UCSD-AML1 (cell line): Measurements from ENCODE around the gene GNG11.
"Not testable (repeated sequence)": the region's sequence is repeated elsewhere in the genome, so short reads cannot be mapped to it uniquely, and the experiment has no call there.

ENCODE experiments used
- DNase-seq: peaks from one replicate; lab custom pipeline; 2025; ENCODE audit not compliant: unreplicated experiment; lab: John Stamatoyannopoulos, UW

Gene GNG11

DNA sequence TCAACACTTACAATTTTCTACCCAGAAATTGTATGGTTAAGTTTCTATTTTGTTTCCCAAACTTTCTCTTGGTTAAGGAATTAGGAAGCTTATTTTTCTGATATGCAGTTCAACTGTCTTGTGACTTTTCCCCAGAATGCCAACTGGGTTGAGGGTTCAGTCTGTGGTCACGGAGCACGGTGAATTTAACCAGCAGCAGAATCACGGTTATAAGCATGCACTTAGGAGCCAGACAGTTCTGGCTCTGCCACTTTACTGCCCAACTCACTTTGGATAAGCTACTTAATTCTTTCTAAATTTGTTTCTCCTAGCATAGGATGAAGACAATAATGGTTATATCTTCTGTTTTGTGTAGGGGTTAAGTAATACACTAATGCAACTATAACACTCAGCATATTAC, 10.3 kb upstream of the GNG11 start:
- not testable (repeated sequence) for DNase-seq

DNA sequence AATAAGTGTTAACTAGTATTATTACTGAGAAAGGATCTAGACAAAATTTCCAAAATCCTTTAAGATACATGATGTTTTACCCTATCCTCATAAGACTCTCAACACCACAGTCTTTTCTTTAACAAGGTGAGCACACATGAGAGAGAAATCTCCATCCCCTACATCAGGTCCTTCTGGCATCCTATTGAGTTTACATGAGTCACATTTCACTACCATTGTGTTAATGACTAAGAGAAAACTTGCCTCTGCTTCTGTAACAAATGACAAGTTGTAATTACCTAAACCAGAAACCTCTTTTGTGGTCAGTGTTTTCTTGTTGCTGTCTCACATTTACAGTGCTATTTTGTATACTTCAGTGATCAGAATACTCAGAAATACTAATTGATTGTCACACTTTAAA, 9.9 kb upstream of the GNG11 start:
- DNase-seq: not testable (repeated sequence)

DNA sequence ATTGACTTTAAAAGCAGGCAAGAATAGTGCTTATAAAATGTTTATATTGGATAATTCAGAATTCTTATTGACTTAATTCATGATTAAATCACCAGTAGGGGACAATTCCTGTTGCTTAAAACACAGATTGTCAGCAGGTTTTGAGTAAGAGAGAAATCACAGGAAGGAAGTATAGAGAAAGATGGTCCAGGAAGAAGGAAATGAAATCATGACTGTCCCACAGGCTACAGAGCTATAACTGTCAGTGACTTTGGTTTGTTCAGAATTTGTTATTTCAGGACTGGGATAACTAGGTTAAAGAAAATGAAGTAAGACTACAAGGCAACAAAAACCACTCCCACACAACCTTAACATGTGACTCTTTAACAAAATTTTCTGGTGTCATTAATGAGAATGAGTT, 8.3 kb upstream of the GNG11 start:
- no peak for DNase-seq

DNA sequence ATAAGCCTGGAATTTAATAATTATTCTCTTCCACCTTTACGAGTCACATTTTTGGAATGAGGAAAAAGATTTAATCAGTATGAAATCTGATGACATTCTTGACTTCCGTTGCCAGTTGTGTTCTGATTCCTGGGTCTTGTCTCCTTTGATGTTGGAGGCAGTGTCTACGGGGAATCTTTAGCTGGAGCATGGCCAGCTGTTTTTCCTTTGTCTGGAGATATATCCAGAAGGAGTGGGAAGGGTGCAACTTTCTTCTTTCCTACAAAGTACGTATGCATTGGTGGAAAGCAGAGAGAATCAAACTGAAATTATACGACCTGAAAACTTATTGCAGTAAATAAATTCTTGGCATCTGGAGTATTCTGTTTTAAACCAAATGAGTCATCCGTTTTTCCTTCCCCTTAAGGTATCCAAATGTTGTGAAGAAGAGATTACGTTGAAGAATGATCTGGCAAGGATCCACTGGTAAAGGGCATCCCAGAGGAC, 6.9 kb upstream of the GNG11 start:
- no peak for DNase-seq

DNA sequence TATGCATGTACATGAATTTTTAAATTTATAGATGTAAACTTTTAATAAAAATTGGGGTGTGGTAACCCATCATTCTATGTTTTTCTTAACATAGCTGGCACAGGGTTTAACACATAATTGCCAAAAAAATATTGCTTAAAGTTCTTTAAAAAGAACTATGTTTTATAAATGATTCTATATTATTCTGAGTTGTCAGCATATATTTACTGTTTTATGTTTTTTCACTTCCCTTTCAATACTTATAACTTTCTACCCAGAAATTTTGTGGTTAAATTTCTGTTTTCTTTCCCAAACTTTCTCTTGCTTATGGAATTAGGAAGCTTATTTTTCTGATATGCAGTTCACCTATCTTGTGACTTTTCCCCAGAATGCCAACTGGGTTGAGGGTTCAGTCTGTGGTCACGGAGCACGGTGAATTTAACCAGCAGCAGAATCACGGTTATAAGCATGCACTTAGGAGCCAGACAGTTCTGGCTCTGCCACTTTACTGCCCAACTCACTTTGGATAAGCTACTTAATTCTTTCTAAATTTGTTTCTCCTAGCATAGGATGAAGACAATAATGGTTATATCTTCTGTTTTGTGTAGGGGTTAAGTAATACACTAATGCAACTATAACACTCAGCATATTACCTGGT, 6.2 kb upstream of the GNG11 start:
- DNase-seq: not testable (repeated sequence)

DNA sequence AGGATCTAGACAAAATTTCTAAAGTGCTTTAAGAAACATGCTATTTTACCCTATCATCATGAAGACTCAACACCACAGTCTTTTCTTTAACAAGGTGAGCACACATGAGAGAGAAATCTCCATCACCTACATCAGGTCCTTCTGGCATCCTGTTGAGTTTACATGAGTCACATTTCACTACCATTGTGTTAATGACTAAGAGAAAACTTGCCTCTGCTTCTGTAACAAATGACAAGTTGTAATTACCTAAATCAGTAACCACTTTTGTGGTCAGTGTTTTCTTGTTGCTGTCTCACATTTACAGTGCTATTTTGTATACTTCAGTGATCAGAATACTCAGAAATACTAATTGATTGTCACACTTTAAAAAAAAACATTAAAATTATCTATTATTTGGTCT, 5.6 kb upstream of the GNG11 start:
- DNase-seq: not testable (repeated sequence)

DNA sequence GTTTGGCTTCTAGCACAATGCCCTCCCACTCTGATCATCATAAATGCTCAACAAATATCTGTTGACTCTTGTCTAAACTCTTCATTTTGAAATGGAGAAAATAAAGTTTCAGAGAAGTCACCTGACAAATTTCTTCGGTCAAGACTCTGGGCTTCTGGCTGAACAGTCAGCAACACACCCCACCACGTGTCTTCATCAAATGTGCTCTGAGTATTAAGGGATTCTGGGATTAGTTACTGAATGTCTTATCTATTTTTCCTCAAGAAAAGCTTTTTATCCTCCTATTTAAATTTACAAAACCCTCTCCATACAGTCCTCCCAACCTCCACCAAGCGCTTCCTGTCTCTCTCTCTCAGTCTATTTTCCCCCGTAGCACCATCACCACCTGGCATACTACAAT, 5.2 kb upstream of the GNG11 start:
- not testable (repeated sequence) for DNase-seq

DNA sequence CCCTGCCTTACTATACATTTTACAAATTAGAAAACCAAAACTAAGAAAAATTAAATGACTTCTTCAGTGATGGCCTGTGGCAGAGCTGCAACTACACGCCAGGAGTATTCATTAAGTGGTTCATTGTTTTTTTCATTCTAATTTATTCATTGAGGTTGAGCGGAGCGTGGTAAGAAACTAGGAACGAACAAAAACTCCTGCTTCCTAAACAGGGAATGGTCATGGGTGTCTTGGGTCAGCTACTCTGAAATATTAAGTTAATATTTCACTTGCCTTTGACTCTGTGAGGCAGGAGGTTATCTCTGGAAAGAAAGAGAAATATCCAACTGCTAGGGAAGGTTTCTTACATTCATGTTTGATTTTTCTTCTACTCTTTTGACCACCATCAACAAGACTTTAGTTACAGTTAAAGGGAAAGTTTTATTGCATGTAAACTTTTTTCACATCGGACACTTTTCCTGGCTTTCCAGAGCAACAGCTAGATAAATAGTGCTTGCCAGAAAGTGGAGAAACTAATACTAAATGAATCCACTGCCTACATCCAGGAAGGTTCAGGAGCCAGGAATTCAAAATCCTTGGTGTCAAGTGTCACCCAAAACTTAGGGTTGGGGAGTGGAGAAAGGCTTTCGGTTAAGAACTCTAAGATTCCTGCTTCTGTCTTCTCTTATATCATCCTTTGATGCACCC, 896 bp upstream of the GNG11 start:
- DNase-seq: no peak

DNA sequence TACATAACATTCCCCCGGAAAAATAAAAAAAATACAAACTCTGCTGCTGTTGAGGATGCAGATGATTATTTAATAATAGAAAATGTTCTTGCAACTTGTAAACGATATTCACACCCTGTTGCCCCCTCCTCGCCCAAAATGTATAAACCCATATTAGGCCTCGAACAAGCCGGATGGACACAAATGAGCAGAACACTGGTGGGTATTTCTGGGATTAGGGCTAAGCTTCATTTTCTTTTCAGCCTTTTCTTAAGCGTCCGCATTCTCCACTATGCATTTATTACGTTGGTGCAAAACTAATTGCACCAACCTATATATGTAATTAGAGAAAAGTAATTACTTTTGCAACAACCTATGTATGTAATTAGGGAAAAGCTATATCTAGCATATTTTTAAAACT, 349 bp upstream of the GNG11 start:
- DNase-seq: no peak

DNA sequence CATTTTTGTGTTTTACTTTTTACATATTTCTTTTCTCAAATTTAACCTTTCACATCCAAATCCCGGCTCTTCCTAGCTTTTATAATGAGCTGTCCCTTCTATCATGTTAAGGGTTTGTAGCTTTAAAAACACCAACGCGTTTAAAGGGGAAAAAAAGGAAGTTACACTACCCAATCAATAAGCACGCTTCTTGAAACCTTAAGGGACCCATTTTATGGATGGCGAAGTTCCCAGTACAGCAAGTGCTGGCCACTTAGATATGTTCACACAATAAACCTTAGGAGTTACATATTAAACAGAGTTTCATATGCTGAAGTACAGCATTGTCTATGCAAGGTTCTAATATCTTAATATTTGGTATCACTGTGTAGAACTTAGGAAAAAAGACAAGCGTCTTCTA, 1.8 kb downstream of the GNG11 start:
- DNase-seq: no peak

DNA sequence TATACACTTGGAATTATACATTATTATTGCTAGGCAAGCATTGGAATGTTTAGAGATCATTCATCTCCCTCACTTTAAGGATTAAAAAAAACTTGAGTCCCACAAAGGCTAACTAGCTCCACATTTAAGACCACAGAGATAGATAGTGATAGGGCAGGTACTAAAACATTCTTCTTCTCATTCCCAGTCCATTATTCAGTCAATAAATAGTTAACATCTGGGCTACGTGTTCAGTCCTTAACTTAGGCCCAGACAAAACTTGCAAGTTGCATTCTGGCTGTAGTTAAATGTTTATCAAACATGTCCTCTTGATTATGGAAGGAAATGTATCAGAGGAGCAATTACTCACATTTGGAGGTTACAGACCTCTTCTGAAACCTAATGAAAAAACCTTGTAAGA, 2.4 kb downstream of the GNG11 start:
- DNase-seq: no peak

DNA sequence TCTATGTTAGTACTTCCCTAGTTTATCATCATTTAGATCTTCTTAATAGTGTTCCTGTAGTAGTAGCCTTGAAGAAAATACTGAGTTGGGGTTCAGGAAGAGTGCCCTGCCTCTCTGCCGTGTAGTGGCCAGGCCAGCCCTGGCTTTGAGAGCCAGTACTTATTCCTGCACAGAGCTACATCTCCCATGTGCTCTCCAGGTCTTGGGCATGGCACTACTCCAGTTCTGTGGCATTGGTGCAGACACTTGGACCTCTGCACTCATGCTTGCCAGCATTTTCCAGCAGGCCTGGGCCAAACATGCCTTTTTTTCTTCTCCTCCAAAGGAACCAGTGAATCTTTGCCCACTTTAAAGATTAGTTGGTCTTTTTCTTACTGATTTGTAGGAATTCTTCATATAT, 5.3 kb downstream of the GNG11 start:
- DNase-seq: no peak

DNA sequence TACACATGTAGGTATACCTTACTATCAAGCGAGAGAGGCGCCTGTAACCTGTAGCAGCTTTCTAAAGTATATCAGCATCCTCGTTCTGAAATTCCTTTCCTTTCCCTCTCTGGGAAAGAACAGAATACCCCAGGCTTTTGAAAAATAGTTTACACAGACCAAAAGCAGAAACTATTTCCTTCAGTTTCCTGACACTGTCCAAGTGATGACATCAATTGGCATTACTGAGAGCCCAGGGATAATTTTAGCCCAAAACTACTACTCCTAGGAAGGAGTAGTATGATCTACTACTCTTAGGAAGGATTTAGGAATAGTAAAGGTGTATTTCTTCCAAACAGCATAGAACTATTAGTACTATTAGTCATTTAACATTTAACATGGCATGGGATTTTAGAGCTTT, 6.0 kb downstream of the GNG11 start:
- DNase-seq: no peak

DNA sequence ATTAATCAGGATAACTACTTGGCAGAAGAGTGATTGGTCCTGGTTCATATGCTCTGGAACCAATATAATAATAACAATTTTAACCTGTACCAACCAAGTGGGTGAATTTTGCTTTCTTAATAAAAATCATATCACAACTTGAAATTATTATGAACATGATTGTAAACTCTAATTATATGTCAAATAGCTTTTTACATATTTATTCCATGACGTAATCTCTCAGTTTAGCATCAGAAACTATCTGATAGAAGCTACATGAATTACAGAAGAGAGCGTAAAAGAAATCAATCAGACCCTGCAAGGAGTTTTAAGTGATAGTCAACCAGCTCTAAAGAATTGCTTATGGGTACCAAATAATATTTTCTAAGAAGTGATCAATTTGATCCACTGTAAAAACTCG, 10.1 kb downstream of the GNG11 start:
- no peak for DNase-seq

DNA sequence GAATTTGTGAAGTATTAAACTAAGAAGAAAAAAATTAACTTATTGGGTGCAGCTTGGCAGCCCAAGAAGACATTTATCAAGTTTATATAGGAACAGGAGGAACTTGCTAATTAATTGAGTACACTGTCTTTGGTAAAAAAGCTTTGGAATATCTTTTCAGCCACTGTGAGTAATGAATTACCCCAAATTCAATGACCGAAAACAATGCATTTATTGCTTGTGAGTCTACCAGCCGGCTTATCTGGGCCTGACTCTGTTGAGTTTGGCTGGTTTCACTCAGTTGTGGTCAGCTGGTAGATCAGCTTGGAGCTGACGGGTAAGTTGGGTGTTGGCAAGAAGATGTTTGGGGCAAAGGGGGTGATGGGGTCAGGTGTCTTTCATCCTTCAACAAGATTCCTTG, 11.6 kb downstream of the GNG11 start:
- DNase-seq: no peak

DNA sequence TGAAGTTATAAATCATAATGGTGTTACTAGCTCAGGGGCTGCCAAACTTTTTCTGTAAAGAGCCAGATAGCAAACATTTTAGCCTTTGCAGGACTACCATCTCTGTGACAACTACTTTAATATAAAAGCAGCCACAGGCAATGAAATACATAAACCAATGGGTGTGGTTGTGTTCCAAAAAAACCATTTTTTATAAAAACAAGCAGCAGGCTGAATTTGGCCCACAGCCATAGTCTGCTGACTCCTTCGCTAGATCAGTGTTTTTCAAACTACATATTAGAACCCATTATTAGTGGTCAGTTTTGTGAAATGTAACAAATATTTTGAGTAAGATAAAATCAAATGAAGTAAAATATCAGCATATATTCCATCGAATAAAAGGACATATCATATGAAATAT, 13.6 kb downstream of the GNG11 start:
- DNase-seq: no peak

DNA sequence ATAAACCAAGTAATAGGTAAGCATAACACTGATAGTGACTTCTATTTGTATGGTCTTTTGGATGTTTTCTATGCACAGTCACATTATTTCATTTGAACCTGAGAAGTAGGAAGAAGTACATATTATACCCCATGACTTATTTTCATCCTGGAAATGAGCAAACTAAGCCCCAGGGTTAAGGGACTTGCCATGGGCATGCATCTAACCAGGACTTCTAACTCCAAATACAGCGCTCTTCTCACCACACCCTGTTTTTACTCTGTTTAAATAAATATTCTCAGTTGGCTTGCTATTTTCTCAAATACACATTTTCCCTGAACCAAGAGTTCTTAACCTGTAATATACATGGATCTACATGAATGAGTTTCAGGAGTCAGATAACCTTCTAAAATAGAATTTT, 16.3 kb downstream of the GNG11 start:
- no peak for DNase-seq

DNA sequence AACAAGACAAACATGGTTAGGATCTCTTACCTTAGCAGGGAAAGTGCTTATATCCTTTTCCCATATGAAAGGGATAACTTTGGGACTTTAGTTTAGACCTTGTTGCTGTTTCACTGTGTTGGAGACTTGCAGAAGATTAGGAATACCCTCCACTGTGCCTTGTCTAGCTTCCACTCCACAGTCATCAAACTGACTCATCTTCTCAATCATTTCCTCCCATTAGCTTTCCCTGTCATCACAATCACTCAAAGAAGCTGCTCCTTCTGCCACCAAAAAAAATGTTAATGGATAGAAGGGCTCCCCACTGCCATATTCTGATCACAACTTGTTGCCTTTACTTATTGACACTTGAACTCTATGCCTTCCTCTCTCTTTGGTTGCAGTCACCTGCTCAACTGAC, 16.8 kb downstream of the GNG11 start:
- DNase-seq: no peak

DNA sequence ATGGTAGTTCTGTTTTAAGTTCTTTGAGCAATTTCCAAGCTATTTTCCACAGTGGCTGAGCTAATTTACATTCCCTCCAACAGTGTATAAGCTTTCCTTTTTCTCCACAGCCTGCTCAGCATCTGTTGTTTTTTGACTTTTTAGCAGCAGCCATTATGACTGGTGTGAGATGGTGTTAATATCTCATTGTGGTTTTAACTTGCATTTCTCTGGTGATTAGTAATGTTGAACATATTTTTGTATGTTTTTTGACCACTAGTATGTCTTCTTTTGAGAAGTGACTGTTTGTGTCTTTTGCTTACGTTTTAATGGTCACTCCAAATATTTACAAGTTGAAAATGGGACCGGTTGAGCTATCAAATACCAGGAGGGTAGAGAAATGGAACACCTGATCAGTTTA, 20.4 kb downstream of the GNG11 start:
- no peak for DNase-seq

DNA sequence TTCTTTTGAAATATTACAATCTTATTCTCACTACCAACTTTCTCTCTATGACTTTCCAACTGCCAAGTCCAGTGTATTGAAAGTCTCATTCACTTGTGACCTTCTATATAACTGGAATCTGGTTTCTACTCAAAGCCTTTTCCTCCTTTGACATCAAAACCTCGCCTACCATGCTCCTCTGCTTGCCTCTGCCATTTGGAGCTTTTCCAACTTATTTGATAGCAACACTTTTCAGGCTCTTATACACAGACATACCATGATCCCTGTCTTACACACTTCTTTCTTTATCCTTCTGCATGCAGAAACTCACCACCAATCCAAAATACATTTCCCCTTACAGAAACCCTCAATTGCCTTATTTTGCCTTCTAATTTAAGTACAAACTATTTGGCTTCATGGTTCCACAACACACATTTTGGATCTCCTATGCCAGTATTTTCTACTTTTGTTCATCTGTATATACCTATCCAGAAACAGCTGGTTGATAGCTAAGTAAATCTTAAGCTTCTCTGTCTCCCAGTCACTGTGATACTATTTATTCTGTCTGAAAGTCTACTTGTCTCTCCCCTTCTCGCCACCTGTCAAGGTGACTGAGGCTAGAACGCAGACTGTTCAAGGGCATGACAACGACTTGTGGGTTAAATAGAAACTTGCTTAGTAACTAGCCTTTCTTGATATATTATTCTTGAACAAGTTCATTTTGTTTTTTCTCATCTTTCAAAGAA, 22.4 kb downstream of the GNG11 start:
- no peak for DNase-seq

DNA sequence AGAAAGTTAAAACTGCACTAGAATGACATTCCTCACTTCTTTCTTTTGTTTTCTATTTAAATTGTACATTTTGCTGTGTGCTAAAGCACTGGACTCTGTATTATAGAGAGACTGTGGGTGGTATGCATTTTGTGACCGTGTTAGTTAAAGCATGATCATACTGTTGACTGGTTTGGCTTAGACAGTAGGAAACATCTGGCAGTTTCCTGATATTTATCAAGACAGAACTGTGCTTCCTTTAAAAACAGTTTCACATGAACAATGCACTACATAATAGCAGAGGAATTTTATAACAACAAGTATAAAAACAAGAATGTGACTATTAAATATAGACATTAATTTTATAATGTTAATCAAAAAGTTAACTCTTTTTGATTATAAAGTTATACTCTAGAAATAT, 23.1 kb downstream of the GNG11 start:
- no peak for DNase-seq

DNA sequence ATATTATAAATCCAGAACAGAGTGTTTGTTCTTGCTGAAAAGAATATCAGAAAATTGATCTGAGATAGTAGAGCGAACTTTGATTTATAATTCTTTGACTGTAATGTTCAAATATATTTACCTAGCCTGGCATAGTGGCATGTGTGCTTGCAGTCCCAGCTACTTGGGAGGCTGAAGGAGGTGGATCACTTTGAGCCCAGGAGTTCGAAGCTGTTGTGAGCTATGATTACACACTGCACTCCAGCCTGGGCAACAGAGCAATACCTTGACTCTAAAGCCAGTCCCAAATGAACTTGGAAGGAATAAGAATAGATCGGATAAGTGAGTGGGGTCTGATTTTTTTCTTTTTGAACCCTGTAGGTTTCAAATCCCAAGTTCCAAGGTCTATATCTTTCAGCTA, 23.5 kb downstream of the GNG11 start:
- no peak for DNase-seq
